HUES6 (cell line): ENCODE results near the gene NKAIN2.
A peak's percentile ranks its signal among the peaks of the same experiment; 100 is the strongest.

Experiments
- H3K27ac ChIP-seq: 2 replicates; pipeline ENCODE4 v1.7.0; 2013; ENCODE audit warnings: low read depth, mild to moderate bottlenecking, low read length, inconsistent platforms
- H3K27me3 ChIP-seq: 2 replicates; pipeline ENCODE4 v1.6.1; 2013; ENCODE audit warnings: low read length; ENCODE audit not compliant: control insufficient read depth, insufficient read depth
- H3K36me3 ChIP-seq: 2 replicates; pipeline ENCODE4 v1.6.1; 2013; ENCODE audit warnings: low read length; ENCODE audit not compliant: control insufficient read depth, insufficient read depth
- H3K4me1 ChIP-seq: 2 replicates; pipeline ENCODE4 v1.6.1; 2013; ENCODE audit warnings: low read length; ENCODE audit not compliant: control insufficient read depth, insufficient read depth
- H3K4me3 ChIP-seq: 2 replicates; pipeline ENCODE4 v1.5.1; 2013; ENCODE audit warnings: low read depth, low read length
- H3K9ac ChIP-seq: one replicate; pipeline ENCODE4 v1.6.1; 2013; ENCODE audit warnings: mild to moderate bottlenecking, low read length
- H3K9me3 ChIP-seq: 2 replicates; pipeline ENCODE4 v1.6.1; 2013; ENCODE audit warnings: low read depth, low read length; ENCODE audit not compliant: control insufficient read depth, insufficient read depth

Gene NKAIN2

GRCh38 chr6:123785039-123785438 lies 18.6 kb upstream of the NKAIN2 start:
- Histone ChIP-seq H3K9me3 (no peaks in the 10 kb centered on the region), H3K4me3 (no peak overlapping the region), H3K27ac (no peak overlapping the region), H3K9ac (no peak overlapping the region), H3K4me1 (no peaks in the 10 kb centered on the region), H3K36me3 (no peaks in the 10 kb centered on the region), H3K27me3 (no peaks in the 10 kb centered on the region)

- H3K4me1 ChIP-seq: no peaks in the 10 kb centered on the region
Measured at GRCh38 chr6:123788319-123788718, 15.3 kb upstream of the NKAIN2 start.

GRCh38 chr6:123794190-123794589 lies 9.5 kb upstream of the NKAIN2 start:
- Histone ChIP-seq H3K36me3 (no peaks in the 10 kb centered on the region), H3K4me1 (no peaks in the 10 kb centered on the region), H3K27me3 (no peaks in the 10 kb centered on the region; the same call in 1 of the 2 replicates), H3K4me3 (no peak overlapping the region), H3K9ac (no peak overlapping the region), H3K27ac (no peak overlapping the region), H3K9me3 (0 out of 2 replicates have a peak, but pooled peaks cover 7% of the 10 kb centered on the region)

More at GRCh38 chr6:123788319-123788718, 15.3 kb upstream of the NKAIN2 start:
- H3K9ac ChIP-seq: no peak overlapping the region
- H3K27me3 ChIP-seq: no peaks in the 10 kb centered on the region
- H3K27ac ChIP-seq: no peak overlapping the region
- no peaks in the 10 kb centered on the region for H3K9me3 ChIP-seq
- H3K36me3 ChIP-seq: no peaks in the 10 kb centered on the region
- H3K4me3 ChIP-seq: no peak overlapping the region

GRCh38 chr6:123794799-123795198 lies 8.9 kb upstream of the NKAIN2 start:
- Histone ChIP-seq H3K4me3 (no peak overlapping the region), H3K4me1 (no peaks in the 10 kb centered on the region), H3K27ac (no peak overlapping the region), H3K9me3 (0 out of 2 replicates have a peak, but pooled peaks cover 7% of the 10 kb centered on the region), H3K27me3 (no peaks in the 10 kb centered on the region; the same call in 1 of the 2 replicates), H3K36me3 (no peaks in the 10 kb centered on the region), H3K9ac (no peak overlapping the region)

- peaks cover 48% of the 10 kb centered on the region for H3K27me3 ChIP-seq
- no peak overlapping the region for H3K9ac ChIP-seq
- H3K4me3 ChIP-seq: no peak overlapping the region
- H3K4me1 ChIP-seq: peaks cover 3% of the 10 kb centered on the region
- no peaks in the 10 kb centered on the region for H3K36me3 ChIP-seq
- no peaks in the 10 kb centered on the region for H3K9me3 ChIP-seq
- no peak overlapping the region for H3K27ac ChIP-seq
Measured at GRCh38 chr6:123801067-123801466, 2.6 kb upstream of the NKAIN2 start.

- peaks cover 3% of the 10 kb centered on the region for H3K4me1 ChIP-seq
- peak overlapping the region; percentile 85 for H3K4me3 ChIP-seq
- H3K27me3 ChIP-seq: peaks cover 60% of the 10 kb centered on the region
- H3K9me3 ChIP-seq: no peaks in the 10 kb centered on the region
- no peaks in the 10 kb centered on the region for H3K36me3 ChIP-seq
- H3K27ac ChIP-seq: no peak overlapping the region
- no peak overlapping the region for H3K9ac ChIP-seq
Measured at GRCh38 chr6:123802351-123802696, 1.3 kb upstream of the NKAIN2 start.

GRCh38 chr6:123802697-123803503 lies 765 bp upstream of the NKAIN2 start:
- H3K27me3 ChIP-seq: peaks cover 66% of the 10 kb centered on the region
- H3K4me3 ChIP-seq: peak overlapping the region; percentile 85
- H3K4me1 ChIP-seq: peaks cover 3% of the 10 kb centered on the region
- no peaks in the 10 kb centered on the region for H3K9me3 ChIP-seq
- no peak overlapping the region for H3K27ac ChIP-seq
- H3K9ac ChIP-seq: peak overlapping the region; percentile 56
- H3K36me3 ChIP-seq: no peaks in the 10 kb centered on the region

- no peak overlapping the region for H3K9ac ChIP-seq
- no peak overlapping the region for H3K27ac ChIP-seq
- peak overlapping the region; percentile 63 for H3K4me3 ChIP-seq
- H3K4me1 ChIP-seq: peaks cover 3% of the 10 kb centered on the region
- no peaks in the 10 kb centered on the region for H3K9me3 ChIP-seq
- peaks cover 68% of the 10 kb centered on the region for H3K27me3 ChIP-seq
- no peaks in the 10 kb centered on the region for H3K36me3 ChIP-seq
Measured at GRCh38 chr6:123804014-123804786, 535 bp downstream of the NKAIN2 start.

GRCh38 chr6:123804787-123805540 lies 1.3 kb downstream of the NKAIN2 start:
- Histone ChIP-seq H3K4me3 (no peak overlapping the region), H3K9me3 (no peaks in the 10 kb centered on the region), H3K4me1 (peaks cover 3% of the 10 kb centered on the region), H3K9ac (no peak overlapping the region), H3K27ac (no peak overlapping the region), H3K36me3 (no peaks in the 10 kb centered on the region), H3K27me3 (peaks cover 68% of the 10 kb centered on the region)

GRCh38 chr6:123805921-123806320 lies 2.3 kb downstream of the NKAIN2 start:
- Histone ChIP-seq H3K27me3 (peaks cover 67% of the 10 kb centered on the region), H3K9me3 (no peaks in the 10 kb centered on the region), H3K36me3 (no peaks in the 10 kb centered on the region), H3K9ac (no peak overlapping the region), H3K4me3 (no peak overlapping the region), H3K27ac (no peak overlapping the region), H3K4me1 (peaks cover 3% of the 10 kb centered on the region)
